ENCODE data around the gene NLRP14.

Gene NLRP14

GRCh38 chr11:7079545-7080135 is 59.4 kb downstream of the NLRP14 start:
- no peak for TF ChIP-seq CTCF (conservative IDR thresholded peaks at IDR 0.05; ENCODE audit: low read depth, low read length)
- DNase-seq (ENCODE audit: low read depth): no peak
- H3K4me3 ChIP-seq (ENCODE audit: low read length): no peak overlapping the region

DNA sequence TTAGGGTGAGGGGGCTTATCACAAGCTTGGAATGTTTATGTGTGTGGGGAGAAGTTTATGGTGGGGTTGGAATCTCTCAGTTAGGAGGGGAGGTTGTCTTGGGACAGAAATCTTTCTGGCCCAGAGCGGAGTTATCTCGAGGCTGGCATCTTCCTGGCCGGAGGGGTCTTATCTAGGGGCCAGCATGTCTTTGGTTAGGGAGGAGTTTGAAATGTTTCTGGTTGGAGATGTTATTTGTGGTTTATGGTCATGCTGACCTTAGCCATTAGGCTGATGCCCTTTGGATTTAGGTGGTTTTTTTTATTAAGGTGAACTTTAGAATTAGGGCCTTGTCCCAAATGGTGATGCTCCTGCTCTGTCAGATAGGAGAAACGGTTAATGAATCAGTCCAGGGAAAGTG is 60.6 kb downstream of the NLRP14 start:
- TF ChIP-seq CTCF (conservative IDR thresholded peaks at IDR 0.05; ENCODE audit: low read depth, low read length): no peak
- no peak for DNase-seq (ENCODE audit: low read depth)
- H3K4me3 ChIP-seq (ENCODE audit: low read length): no peak overlapping the region

DNA sequence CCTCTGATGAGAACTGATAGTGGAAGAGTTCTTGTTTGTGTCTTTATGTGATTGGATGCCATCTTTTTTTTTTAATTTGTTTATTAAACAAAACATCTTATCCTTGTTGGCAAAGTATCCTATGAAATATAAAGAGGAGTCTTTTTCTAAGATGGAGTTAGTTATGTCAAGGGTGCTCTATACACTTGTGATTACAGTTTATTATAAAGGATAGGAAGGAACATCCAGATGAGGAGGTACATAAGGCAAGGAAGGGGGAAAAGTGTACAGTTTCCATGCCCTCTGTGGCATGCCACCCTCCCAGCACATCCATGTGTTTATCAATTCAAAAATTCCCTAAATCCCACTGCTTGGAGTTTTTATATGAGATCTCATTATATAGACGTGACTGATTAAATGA is 61.2 kb downstream of the NLRP14 start:
- no peak for TF ChIP-seq CTCF (conservative IDR thresholded peaks at IDR 0.05; ENCODE audit: low read depth, low read length)
- H3K4me3 ChIP-seq (ENCODE audit: low read length): no peak overlapping the region
- no peak for DNase-seq (ENCODE audit: low read depth)

GRCh38 chr11:7088921-7089320 is 68.6 kb downstream of the NLRP14 start, which contains the start of gene RBMXL2:
TSS of gene RBMXL2 (plus strand) at chr11:7088998. CDS start at chr11:7089121, 123 bp downstream.
- no peak for DNase-seq (ENCODE audit: low read depth)
- TF ChIP-seq CTCF (conservative IDR thresholded peaks at IDR 0.05; ENCODE audit: low read depth, low read length): no peak
- H3K4me3 ChIP-seq (ENCODE audit: low read length): no peak within 1 kb of the TSS

DNA sequence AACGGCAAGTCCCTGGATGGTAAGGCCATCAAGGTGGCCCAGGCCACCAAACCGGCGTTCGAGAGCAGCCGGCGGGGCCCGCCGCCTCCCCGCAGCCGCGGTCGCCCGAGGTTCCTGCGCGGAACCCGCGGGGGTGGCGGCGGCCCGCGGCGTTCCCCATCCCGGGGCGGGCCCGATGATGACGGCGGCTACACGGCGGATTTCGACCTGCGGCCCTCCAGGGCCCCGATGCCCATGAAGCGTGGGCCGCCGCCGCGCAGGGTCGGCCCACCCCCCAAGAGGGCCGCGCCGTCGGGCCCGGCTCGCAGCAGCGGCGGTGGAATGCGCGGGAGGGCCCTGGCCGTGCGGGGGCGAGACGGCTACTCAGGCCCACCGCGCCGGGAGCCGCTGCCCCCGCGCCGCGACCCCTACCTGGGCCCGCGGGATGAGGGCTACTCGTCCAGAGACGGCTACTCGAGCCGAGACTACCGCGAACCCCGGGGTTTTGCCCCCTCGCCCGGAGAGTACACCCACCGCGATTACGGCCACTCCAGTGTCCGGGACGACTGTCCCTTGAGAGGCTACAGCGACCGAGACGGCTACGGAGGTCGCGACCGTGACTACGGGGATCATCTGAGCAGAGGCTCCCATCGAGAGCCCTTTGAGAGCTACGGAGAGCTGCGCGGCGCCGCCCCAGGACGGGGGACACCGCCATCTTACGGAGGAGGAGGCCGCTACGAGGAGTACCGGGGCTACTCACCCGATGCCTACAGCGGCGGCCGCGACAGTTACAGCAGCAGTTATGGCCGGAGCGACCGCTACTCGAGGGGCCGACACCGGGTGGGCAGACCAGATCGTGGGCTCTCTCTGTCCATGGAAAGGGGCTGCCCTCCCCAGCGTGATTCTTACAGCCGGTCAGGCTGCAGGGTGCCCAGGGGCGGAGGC is 69.3 kb downstream of the NLRP14 start:
- no peak for TF ChIP-seq CTCF (conservative IDR thresholded peaks at IDR 0.05; ENCODE audit: low read depth, low read length)
- no peak for DNase-seq (ENCODE audit: low read depth)
- H3K4me3 ChIP-seq (ENCODE audit: low read length): no peak overlapping the region

- DNase-seq (ENCODE audit: low read depth): peak; percentile 10
- TF ChIP-seq CTCF (conservative IDR thresholded peaks at IDR 0.05; ENCODE audit: low read depth, low read length): peak; percentile 66
- H3K4me3 ChIP-seq (ENCODE audit: low read length): no peak overlapping the region
Observed at GRCh38 chr11:7098235-7098832, 78.1 kb downstream of the NLRP14 start.
